Measurements from ENCODE around the gene RPL39L.
A peak's percentile ranks its signal among the peaks of the same experiment; 100 is the strongest.
"Not testable (repeated sequence)": the region's sequence is repeated elsewhere in the genome, so short reads cannot be mapped to it uniquely, and the experiment has no call there.

The RPL39L gene

DNA sequence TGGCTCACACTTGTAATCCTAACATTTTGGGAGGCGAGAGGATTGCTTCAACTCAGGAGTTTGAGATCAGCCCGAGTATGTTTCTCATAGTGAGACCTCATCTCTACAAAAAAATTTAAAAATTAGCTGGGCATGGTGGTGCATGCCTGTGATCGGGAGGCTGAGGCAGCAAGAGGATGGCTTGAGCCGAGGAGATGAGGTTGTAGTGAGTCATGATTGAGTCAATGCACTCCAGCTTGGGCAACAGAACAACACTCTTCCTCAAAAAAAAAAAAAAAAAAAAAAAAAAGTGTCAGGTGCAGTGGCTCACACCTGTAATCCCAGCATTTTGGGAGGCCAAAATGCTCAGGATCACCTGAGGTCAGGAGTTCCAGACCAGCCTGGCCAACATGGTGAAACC is 2.4 kb downstream of the RPL39L start:
- DNase-seq (ENCODE audit: low spot score): no peak

DNA sequence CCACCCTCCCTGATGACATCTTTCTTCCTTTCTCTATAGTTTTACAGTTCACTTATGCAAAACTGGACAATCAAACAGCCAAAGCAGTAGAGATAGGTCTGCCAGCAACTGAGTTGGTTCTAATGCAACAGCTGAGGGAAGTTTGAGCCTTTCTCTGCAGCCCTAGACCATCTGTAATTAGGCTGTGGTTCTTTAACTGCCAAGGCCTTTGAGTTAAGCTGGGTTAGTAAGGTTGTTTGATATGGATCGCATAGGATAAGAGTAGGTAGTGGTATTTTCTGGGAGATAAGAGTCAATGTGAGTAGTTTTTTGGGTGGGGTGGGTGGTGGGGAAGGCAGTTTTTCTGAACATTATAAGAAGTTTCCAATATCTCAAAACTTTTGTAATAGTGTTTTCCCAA is 3.0 kb downstream of the RPL39L start:
- no peak for DNase-seq (ENCODE audit: low spot score)

DNA sequence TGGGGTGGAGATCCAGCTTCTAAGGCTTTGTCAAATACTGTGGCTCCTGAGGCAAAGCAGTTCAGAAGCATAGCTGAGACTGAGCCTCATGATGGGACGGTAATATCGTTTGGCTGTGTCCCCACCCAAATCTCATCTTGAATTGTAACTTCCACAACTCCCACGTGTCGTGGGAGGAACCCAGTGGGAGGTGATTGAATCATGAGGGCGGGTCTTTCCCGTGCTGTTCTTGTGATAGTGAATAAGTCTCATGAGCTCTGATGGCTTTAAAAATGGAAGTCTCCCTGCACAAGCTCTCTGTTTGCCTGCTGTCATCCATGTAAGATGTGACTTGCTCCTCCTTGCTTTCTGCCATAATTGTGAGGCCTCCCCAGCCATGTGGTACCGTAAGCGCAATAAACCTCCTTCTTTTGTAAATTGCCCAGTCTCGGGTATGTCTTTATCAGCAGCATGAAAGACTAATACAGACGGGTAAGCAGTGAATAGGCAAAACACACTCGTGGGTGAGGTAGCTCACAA is 4.1 kb downstream of the RPL39L start:
- DNase-seq (ENCODE audit: low spot score): not testable (repeated sequence)

DNA sequence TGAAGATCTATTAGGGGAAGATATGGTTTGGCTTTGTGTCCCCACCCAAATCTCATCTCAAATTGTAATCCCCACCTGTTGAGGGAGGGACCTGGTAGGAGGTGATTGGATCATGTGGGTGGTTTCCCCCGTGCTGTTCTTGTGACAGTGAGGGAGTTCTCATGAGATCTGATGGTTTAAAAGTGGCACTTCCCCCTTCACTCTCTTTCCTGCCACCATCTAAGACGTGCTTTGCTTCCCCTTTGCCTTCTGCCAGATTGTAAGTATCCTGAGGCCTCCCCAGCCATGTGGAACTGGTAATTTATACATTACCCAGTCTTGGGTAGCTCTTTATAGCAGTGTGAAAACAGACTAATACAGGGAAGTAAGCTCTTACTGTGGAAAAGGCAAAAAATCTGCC is 6.1 kb downstream of the RPL39L start:
- not testable (repeated sequence) for DNase-seq (ENCODE audit: low spot score)

DNA sequence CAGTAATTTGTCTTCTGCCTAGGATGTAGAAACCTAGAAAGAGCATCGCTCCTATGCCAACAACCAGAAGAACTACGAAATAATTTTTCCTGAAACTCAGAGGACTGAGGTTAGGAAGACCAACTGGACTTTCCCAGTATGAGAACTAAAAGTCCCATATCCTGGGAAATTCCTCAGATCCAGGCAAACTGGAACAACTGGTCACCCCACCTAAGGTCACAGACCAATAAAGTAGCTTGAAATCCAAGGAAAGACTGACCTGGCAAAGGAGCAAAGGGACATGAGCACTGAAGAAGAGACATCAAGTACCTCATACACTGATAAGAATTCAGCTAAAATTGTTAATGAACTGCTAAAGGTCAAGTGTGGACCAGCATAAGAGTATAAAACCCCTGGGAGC is 6.6 kb downstream of the RPL39L start:
- DNase-seq (ENCODE audit: low spot score): no peak

DNA sequence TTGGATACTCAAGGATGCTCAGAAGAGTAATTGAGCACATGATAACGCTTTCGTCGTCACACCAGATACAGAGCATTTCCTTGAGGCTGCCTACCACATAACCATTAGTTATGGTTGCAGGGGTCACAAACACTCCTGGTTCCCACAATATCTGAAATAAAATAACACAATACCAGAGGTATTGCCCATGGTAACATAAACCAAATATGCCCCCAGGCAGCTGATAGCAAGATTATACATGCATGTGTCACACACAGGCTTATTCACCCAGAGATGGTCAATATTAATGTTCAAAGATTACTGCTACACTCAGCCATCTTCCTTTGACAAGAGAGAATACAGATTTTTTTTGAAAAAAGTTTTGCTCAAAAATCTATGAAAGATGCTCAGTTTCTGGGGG is 7.3 kb downstream of the RPL39L start:
- no peak for DNase-seq (ENCODE audit: low spot score)

DNA sequence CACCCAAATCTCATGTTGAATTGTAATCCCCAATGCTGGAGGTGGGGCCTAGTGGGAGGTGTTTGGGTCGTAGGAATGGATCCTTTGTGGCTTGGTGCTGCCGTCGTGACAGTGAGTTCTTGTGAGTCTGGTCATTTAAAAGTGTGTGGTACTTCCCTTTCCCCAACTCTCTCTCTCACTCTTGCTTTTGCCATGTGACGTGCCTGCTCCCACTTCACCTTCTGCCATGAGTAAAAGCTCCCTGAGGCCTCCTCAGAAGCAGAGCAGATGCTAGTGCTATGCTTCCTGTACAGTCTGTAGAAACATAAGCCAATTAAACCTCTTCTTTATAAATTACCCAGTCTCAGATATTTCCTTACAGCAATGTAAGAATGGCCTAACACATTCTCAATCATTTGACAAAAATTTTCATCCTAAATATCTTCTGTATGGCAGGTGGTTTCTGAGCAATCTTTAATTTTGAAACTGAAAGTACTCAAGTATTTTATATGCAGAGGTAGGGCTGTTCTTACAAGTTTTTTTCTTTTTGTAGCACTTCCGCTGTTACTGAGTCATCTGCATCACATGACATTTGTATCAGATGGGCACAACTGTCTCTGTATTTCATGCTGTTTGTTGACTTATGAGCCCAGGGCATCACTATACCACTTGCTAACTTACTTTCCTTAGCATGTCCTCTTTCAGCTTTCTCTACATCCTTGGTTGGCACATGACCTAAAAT is 8.8 kb downstream of the RPL39L start:
- DNase-seq (ENCODE audit: low spot score): peak; percentile 4

DNA sequence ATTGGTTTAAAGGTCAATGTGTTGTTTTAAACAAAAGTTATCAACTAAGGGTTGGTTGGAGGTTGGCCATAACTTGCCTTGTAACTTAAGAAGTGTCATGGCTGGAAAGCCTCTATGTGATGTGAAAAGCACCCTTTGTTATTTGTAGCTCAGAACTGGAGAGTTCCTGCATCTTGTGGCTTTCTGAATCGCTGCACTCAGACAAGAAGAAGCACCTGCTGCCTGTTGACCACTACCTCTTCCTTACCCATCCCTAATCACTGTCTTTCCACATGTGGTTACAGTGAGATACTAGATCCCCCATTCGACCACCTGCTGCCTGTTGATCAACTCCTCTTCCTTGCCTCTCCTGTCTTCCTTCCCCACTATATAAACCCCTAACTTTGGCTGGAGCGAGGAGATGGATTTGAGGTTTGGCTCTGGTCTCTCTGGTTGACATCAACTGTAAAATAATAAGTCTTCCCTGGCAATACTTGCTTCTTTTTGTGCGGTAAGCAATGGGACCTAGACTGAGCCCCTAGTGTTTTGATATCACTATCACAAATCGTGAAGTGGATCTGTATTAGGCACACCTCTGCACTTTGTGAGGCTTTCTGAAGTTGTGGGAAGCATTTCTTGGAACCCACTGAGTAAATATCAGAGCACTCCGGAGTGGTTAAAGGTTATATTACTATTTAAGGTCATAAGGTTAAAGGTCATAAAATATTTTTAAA is 13.8 kb downstream of the RPL39L start:
- DNase-seq (ENCODE audit: low spot score): no peak

DNA sequence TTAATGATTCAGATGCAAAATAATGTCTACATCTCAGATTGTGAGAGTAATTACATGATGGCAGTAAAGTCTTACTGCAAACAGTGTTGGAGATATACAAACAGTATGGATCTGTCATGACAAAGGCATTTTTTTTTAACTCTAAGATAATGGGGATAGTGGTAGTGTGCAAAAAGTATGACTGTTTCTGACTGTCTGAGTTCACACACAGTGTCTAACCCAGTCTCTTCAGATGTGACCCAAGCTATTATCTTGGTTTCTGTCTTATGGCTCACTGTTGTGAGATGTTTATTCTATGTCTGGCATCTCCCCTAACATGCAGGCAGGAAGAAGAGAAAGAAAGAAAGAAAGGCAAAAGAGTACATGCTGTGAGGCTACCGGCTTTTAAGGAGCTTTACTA is 17.0 kb downstream of the RPL39L start:
- DNase-seq (ENCODE audit: low spot score): no peak

DNA sequence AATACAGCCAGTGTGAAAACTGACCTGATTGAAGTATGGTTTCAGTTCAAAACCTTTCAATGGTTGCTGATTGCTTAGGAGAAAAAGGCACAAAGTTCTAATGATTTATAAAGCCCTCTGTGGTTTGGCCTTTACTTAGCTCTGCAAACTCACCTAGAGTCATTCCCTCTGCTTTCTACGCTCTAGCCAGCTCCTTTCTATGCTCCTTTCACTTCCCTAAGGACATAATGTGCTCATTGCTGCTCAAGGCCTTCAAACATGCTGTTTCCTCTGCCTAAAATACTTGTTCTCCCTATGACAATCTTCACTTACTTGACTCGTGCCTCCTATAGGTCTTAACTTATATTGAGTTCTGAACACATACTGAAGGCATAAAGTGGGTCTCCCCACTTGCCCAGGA is 19.0 kb downstream of the RPL39L start:
- peak; percentile 34 for DNase-seq (ENCODE audit: low spot score)

DNA sequence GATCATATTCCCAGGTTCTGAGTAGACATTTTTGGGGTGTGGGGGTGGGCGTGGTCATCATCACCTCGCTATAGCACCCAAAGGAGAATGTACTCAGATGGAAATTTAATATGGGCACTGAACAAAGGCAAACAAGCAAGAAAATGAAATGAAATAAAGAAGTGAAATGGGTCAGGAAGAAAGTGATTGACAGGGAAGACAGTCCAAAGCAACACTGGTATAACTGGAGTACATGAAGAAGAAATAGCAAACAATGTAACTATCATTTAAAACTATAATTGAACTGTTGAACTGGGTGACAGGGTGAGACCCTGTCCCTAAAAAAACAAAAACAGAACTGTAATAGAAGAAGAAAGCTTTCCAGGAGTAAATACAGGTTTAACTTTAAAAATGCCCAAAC is 24.8 kb downstream of the RPL39L start:
- DNase-seq (ENCODE audit: low spot score): no peak

DNA sequence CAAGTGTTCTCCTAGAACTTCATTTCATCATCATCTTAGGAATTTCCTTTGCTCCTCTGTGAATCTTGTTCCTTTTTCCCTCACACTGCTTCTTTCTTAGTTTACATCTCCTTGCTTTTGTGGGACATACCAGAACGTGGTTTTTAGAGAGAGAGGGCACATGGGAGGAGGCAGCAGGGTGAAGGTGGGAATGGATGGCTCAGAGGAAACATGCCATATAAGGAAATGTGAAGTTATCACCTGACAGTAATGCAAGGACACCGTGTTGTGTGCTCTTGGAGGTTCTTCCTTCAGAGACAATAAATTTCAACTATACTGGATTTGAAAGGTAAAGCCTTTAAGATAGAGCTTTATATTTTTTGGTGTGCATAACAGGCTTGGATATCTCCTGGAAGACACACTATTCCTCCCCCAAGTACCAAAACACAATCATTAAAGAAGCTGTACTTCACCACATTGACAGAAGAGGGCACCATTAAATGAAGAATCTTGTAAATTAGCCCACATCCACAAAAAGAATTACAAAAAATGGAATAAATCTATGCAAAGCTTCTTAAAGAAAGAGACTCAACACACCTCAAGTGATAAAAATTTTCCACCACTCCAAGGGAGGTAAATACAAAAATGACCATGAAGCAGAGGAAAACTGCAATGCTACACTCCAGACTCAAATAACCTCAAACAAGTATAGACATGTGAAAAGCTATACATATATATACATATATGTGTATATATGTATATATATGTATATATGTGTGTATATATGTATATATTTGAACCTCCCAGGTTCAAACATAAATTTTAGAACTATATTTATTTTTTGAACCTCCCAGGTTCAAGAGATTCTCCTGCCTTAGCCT is 26.1 kb downstream of the RPL39L start:
- no peak for DNase-seq (ENCODE audit: low spot score)

DNA sequence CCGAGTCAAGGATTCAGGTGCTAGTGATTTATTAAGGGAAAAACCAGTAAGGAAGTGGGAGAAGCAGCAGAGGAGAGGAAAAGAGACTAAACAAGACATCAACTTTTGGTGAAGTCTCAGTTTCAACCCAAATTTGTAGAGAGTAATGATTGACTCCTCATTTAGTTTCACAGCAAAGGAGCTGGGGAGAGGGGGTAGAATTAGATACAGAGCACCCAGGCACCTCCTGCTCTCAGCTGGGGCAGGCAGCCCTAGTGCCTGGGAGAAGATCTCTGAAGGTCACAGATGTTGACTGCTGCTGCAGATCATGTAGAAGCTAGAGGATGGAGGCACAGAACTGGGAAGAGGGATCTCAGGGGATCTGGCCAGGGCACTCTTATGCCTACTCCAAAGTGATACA is 29.1 kb downstream of the RPL39L start:
- DNase-seq (ENCODE audit: low spot score): no peak

DNA sequence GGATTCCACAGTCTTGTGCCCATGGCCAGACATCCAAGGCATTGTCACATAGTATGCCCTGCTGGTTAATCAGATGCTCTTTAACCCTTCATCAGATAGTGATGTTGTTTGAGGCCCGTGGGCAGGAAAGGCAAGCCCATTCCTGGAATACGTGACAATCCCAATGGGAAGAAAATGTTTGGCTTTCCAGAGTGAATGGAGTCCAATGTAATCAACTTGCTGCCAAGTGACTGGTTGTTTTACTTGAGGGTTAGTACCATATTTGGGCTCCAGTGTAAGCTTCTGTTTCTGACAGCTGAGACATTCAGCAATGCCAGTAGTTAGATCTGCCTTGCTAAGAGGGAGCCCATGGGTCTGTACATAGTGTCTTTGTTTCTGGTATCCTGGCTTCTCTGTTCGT is 31.3 kb downstream of the RPL39L start:
- DNase-seq (ENCODE audit: low spot score): no peak

DNA sequence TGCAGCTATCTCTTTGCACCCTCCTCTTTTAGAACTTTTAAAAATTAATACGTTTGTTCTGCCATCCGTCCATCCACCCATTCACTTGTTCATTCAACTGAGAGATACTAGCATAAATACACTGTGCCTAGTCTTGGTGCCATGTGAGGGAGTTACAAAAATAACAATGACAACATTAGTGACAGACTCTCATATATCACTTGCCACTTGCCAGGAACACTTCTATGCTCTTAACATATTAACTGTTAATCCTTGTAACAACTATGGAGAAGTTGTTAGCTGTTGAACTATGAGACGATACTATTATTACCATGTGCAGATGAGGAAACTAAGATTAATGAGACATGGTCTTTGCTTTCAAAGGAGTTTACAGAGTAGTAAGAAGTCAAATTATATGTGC is 33.6 kb downstream of the RPL39L start:
- no peak for DNase-seq (ENCODE audit: low spot score)

DNA sequence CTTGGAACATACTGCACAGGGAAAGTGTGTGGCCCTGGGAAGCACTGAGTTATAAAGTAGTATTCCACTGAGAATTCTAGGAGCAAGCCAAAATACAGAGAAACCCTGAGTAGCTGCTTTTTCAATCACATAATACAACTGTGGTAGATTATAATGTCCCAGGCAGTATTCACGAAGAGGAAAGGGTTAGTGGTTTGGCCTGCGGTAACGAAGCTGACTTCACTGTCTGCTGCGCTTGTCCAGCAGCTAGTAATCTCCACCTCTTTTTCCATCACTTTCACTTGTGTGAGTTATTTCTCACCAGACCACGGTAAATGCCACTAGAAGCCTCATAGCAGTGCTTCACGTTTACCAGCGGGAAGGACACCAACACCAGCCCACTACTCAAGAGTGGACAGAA is 34.4 kb downstream of the RPL39L start:
- no peak for DNase-seq (ENCODE audit: low spot score)

DNA sequence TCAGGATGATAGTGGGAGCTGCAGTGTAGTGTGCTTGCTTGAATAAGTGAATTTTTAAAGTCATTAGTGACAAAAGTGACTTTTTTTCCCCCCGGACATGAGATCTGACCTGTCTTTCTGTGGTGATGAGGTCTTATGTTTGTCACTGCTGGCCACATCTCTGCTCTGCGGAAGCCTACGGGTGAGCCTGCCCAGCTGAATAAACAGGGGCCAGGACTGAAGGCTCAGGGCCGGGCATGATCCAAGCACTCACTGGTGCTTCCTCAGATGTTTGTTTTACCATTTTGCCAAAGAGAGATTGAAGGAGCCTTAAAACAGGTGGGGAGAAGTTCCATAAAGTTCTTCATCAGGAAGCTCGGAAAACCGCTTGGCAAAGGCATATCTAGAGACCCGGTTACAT is 35.0 kb downstream of the RPL39L start:
- DNase-seq (ENCODE audit: low spot score): no peak

DNA sequence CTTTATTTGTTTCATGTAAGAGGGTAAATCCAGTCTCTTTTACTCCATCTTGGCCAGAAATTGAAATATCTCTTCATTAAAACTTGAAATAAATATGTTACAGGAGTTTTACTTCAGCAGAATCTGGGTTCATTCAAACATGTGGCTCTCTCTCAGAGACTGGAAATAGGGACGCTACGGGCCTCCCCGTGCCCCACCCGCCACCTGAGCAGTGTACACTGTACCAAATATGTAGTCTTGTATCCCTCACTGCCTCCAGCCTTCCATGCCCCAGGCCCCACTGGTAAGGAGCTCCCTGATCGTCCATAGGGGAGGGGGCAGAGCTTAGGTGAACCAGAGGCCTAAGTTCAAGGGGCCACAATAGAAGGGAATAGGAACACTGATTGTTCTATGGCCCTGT is 36.0 kb downstream of the RPL39L start:
- DNase-seq (ENCODE audit: low spot score): no peak

DNA sequence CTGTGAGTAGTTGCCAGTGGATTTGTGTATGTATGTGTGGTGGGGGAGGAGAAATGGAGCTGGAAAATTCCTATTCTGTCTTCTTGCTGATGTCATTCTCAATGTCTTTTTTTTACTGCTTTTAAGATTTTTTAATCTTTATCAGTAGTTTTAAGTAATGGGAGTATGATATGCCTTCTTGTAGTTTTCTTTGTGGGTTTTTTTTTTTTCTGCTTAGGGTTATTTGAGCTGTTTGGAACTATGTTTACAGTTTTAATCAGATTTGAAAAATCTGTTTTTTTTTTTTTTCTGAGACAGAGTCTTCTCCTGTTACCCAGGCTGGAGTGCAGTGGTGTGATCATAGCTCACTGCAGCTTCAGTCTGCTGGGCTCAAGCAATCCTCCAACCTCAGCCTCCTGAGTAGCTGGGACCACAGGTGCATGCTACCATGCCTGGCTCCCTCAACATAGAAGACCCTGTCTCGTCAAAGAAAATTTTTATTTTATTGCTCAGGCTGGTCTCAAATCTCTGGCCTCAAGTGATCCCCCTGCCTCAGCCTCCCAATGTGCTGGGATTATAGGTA is 37.1 kb downstream of the RPL39L start:
- DNase-seq (ENCODE audit: low spot score): no peak

DNA sequence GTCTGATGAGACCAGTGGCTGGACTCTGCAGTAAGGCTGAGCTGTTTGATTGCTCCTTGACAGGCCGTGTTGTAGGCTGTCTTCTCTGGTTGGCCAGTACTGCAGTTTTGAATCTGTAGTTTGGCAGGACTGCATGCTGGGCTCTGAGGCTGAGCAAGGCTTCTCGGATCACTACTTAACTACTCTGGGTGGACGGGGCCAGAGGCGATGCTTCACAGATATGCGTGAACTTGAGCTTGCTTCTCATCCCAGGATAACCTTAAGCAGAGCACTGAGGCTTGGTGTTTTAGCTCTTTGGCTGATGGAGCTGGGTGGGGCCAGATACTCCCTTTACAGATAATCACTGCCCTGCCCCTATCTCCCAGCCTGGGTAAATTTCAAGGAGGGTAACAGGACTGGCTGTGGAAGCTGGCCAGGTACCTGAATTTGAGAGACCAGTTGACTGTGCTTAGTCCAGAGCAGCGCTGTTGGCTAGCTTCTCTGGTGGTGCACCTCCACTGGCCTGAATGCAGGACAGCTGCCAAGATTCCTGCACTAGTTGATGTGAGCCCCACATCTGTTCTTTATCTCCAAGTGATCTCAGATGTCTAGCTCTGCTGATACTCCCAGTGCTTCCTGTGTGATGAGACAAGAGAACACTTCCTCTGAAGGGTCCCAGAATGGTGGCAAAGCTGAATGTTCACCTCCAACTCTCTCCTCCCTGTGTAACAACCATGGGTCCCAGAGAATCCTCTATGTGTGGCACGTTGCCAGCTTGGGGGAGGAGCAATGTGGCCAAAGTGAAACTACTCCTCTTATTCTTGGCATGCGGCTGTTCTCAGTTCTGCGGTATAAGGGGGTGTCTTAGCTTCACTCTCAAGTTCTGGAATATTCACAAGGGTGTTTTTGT is 37.9 kb downstream of the RPL39L start:
- DNase-seq (ENCODE audit: low spot score): peak; percentile 25

DNA sequence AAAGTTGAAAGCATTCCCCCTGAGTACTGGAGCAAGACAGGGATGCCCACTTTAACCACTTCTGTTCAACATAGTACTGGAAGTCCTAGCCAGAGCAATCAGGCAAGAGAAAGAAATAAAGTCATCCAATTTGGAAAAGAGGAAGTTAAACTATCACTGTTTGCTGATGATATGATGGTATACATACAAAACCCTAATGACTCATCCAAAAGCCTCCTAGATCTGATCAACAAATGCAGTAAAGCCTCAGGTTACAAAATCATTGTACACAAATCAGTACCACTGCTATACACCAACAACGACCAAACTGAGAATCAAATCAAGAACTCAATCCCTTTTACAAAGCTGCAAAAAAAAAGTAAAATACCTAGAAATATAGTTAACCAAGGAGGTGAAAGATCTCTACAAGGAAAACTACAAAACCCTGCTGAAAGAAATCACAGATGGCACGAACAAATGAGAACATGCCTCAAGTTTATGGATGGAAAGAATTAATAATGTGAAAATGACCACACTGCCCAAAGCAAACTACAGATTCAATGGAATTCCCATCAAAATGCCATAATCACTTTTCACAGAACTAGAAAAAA is 40.3 kb downstream of the RPL39L start:
- no peak for DNase-seq (ENCODE audit: low spot score)

All from Ammon's horn (tissue), 1 donor.